ENCODE data around the gene XIRP2. TPM values are rescaled to one million over a fixed set of nuclear protein-coding genes. Genes with fewer than 3 reads are reported as not detected.

Gene XIRP2
- total RNA-seq, 1 donor from 2014 or later, result 0.29 TPM

- Histone ChIP-seq H3K27me3 (ENCODE audit: control insufficient read depth, insufficient read depth, low read length) (no peaks in the 10 kb centered on the region), H3K4me3 (ENCODE audit: low read depth, low read length) (no peak overlapping the region), H3K36me3 (ENCODE audit: control insufficient read depth, insufficient read depth, low read length) (no peaks in the 10 kb centered on the region)
- no peak for TF ChIP-seq CTCF (IDR thresholded peaks at IDR 0.05; ENCODE audit: insufficient read depth, low read length, poor library complexity, severe bottlenecking)
- DNase-seq (ENCODE audit: low read depth), result no peak
Measured at GRCh38 chr2:167200019-167200418, 311.7 kb downstream of the XIRP2 start.

- no peaks in the 10 kb centered on the region for H3K27me3 ChIP-seq (ENCODE audit: control insufficient read depth, insufficient read depth, low read length)
- H3K4me3 ChIP-seq (ENCODE audit: low read depth, low read length), result no peak overlapping the region
- DNase-seq (ENCODE audit: low read depth), result no peak
- no peaks in the 10 kb centered on the region for H3K36me3 ChIP-seq (ENCODE audit: control insufficient read depth, insufficient read depth, low read length)
- TF ChIP-seq CTCF (IDR thresholded peaks at IDR 0.05; ENCODE audit: insufficient read depth, low read length, poor library complexity, severe bottlenecking), result no peak
Measured at GRCh38 chr2:167209784-167210183, 321.5 kb downstream of the XIRP2 start.

GRCh38 chr2:167212014-167212648, 323.9 kb downstream of the XIRP2 start:
- DNase-seq (ENCODE audit: low read depth), result no peak
- Histone ChIP-seq H3K27me3 (ENCODE audit: control insufficient read depth, insufficient read depth, low read length) (no peaks in the 10 kb centered on the region), H3K4me3 (ENCODE audit: low read depth, low read length) (no peak overlapping the region), H3K36me3 (ENCODE audit: control insufficient read depth, insufficient read depth, low read length) (no peaks in the 10 kb centered on the region)
- peak; percentile 71 for TF ChIP-seq CTCF (IDR thresholded peaks at IDR 0.05; ENCODE audit: insufficient read depth, low read length, poor library complexity, severe bottlenecking)

- H3K4me3 ChIP-seq (ENCODE audit: low read depth, low read length), result no peak overlapping the region
- H3K27me3 ChIP-seq (ENCODE audit: control insufficient read depth, insufficient read depth, low read length), result no peaks in the 10 kb centered on the region
- no peaks in the 10 kb centered on the region for H3K36me3 ChIP-seq (ENCODE audit: control insufficient read depth, insufficient read depth, low read length)
- DNase-seq (ENCODE audit: low read depth), result no peak
- no peak for TF ChIP-seq CTCF (IDR thresholded peaks at IDR 0.05; ENCODE audit: insufficient read depth, low read length, poor library complexity, severe bottlenecking)
Measured at GRCh38 chr2:167215595-167215994, 327.3 kb downstream of the XIRP2 start.

- Histone ChIP-seq H3K27me3 (ENCODE audit: control insufficient read depth, insufficient read depth, low read length) (no peaks in the 10 kb centered on the region), H3K4me3 (ENCODE audit: low read depth, low read length) (no peak overlapping the region), H3K36me3 (ENCODE audit: control insufficient read depth, insufficient read depth, low read length) (no peaks in the 10 kb centered on the region)
- no peak for TF ChIP-seq CTCF (IDR thresholded peaks at IDR 0.05; ENCODE audit: insufficient read depth, low read length, poor library complexity, severe bottlenecking)
- no peak for DNase-seq (ENCODE audit: low read depth)
Measured at GRCh38 chr2:167237478-167237877, 349.2 kb downstream of the XIRP2 start.

- H3K4me3 ChIP-seq (ENCODE audit: low read depth, low read length), result no peak overlapping the region
- TF ChIP-seq CTCF (IDR thresholded peaks at IDR 0.05; ENCODE audit: insufficient read depth, low read length, poor library complexity, severe bottlenecking), result no peak
- H3K36me3 ChIP-seq (ENCODE audit: control insufficient read depth, insufficient read depth, low read length), result no peaks in the 10 kb centered on the region
- DNase-seq (ENCODE audit: low read depth), result no peak
- H3K27me3 ChIP-seq (ENCODE audit: control insufficient read depth, insufficient read depth, low read length), result no peaks in the 10 kb centered on the region
Measured at GRCh38 chr2:167240671-167241070, 352.4 kb downstream of the XIRP2 start.
